ENCODE measurements around the gene MDH1.

MDH1 gene

GRCh38 chr2:63632382-63632781 is 43.6 kb downstream of the MDH1 start:
- DNase-seq (ENCODE audit: low spot score): no peak

DNA sequence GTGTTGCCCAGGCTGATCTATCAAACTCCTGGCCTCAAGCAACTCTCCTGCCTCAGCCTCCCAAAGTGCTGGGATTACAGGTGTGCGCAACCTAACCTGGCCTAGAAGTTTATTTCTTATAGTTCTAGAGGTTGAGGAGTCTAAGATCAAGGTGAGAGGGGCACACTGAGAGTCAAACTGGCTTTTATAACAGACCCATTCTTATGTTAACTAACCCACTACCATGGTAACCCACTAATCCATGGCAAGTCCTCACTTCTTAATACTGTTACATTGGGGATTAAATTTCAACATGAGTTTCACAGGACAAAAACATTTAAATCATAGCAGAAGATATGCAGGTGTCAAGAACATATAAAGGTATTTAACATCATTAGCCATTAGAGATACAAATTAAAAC is 50.6 kb downstream of the MDH1 start:
- DNase-seq (ENCODE audit: low spot score): no peak

DNA sequence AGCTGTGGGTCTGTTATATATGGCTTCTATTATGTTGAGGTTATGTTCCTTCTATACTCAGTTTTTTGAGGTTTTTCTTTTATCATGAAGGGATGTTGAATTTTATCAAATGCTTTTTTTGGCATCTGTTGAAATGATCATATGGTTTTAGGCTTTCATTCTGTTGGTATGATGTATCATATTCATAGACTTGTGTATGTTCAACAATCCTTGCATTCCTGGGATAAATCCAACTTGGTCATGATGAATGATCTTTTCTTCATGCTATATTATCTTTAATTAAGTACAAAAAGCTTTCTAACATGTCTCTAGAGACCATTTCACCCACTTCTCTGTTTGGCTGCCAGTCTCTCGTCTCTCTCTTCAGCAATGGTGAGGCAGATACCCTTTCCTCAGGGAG is 54.2 kb downstream of the MDH1 start:
- no peak for DNase-seq (ENCODE audit: low spot score)

GRCh38 chr2:63643486-63643885 is 54.7 kb downstream of the MDH1 start:
- DNase-seq (ENCODE audit: low spot score): no peak

DNA sequence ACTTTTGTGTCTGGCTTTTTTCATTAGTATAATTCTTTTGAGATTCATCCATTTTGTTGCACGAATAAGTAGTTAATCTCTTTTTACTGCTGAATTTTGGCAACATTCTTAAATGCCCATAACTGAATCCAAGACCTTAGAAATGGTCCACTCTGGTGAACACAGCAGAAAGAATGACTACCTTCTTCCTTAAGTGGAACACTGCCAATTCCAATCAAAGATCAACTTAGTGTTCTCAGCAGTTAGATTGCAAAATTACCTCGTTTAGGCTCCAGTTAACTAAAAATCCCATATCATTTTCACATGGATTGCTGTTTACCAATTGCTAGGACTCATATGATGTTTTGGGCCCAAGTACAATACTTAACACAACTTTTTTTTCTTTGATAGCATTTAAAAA is 59.9 kb downstream of the MDH1 start:
- no peak for DNase-seq (ENCODE audit: low spot score)

- no peak for DNase-seq (ENCODE audit: low spot score)
Observed at GRCh38 chr2:63649829-63650228, 61.1 kb downstream of the MDH1 start.

DNA sequence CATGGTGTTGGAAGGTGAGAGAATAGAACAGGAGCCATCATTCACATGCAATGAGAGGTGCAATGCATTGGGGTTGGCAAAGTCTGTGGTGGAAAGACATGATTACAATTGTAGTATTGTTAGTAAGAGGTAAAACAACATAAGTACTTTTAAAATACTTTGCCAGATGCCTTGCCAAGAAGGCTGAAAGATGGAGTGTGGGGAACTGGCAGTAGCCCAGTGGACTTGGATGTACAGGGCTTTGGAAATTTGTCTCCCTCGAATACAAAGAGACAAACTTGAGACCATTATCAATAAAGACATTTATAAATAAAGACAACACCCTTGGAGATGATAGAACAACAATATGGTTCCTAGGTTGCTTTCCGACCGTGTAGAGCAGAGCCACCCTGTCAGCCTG is 62.0 kb downstream of the MDH1 start:
- DNase-seq (ENCODE audit: low spot score): no peak

DNA sequence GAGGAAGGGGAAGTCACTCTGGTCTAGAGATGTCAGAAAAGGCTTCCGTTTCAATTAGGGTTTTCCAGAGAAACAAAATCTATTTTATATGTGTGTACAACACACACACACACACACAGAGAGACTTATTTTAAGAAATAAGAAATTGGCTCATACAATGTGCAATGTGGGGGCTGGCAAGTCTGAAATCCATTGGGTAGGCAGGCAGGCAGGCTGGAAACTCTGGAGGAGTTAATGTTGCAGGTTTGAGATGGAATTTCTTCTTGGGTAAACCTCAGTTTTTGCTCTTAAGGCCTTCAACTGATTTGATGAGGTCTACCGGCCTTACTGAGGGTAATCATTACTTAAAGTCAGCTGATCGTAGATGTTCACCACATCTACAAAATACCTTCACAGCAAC is 62.6 kb downstream of the MDH1 start:
- DNase-seq (ENCODE audit: low spot score): no peak

DNA sequence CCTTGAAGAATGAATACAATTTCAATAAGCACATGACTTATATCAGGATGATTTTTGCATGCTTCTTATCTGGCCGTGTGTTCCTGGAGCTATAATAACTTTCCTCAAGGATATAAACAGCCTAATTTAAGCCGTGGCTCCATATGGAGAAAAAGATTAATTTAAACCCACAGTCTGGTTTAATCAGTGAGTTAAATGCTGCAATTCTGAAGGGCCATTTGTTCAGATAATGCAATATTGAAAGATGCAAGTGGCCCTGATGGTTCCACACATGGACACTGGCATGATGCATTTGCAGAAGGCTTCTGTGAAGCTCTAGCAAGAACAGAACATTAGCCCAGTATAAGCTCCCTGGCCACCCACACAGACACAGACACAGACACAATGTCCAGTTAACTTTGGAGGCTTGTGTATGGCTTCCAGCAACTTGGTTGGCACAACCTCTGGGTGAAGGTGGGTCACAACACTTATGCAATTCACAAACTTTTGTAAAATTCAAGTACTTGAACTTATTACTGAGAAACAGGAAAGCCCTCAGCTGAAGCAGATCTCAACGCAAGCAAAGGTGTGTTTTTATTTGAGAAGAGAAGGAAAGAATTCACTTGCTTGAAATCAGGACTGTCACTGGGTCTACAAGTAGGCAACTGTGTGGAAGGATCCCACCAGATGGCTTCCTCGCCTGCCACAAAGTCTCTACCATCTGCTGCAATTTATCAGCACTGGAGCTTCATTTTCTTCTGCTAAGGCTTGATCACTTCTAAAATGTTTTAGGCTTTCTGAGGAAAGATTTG is 63.3 kb downstream of the MDH1 start:
- no peak for DNase-seq (ENCODE audit: low spot score)

- no peak for DNase-seq (ENCODE audit: low spot score)
Observed at GRCh38 chr2:63652652-63652985, 63.9 kb downstream of the MDH1 start.

DNA sequence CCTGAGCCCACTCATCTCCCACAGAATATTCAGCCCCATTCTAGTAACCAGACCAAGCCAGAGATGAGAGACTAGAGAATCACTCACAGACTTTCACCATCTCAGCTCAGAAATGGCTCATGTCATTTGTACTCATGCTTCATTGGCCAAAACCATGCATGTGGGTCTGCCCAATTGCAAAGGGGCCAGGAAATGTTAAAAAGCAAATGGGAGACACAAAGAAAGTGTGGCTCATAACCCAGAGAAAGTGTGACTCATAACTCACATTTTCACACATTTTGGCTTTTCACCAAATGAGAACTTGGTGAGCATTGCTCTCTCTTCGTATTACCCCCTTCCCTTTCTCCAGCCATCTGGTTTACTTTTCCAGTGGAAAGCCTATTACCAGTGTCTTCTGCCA is 66.2 kb downstream of the MDH1 start:
- DNase-seq (ENCODE audit: low spot score): no peak
